Osteoblast (primary cell): Measurements from ENCODE around the gene ARIH2. TPM values are rescaled to one million over a fixed set of nuclear protein-coding genes. Genes with fewer than 3 reads are reported as not detected.

Experiments
- DNase-seq: peaks from one replicate; pipeline ENCODE4 v3.0.0; 2011; ENCODE audit warnings: low spot score, mixed read lengths; ENCODE audit not compliant: insufficient read length; ENCODE audit errors: missing footprints
- H2AFZ ChIP-seq: 2 replicates; pipeline ENCODE4 v1.6.0; 2011; ENCODE audit warnings: mild to moderate bottlenecking, low read length
- H3K27ac ChIP-seq: 2 replicates; pipeline ENCODE4 v1.5.1; 2011; ENCODE audit warnings: mild to moderate bottlenecking, low read depth, low read length, moderate library complexity
- H3K27me3 ChIP-seq: 2 replicates; pipeline ENCODE4 v1.6.0; 2012; ENCODE audit warnings: mild to moderate bottlenecking, control low read depth, inconsistent platforms, low read length, moderate library complexity; ENCODE audit not compliant: insufficient read depth
- H3K36me3 ChIP-seq: 2 replicates; pipeline ENCODE4 v1.5.1; 2011; ENCODE audit warnings: mild to moderate bottlenecking, low read length, control low read depth, moderate library complexity; ENCODE audit not compliant: insufficient read depth
- H3K4me1 ChIP-seq: 2 replicates; pipeline ENCODE4 v1.5.1; 2011; ENCODE audit warnings: mild to moderate bottlenecking, low read length, control low read depth, moderate library complexity; ENCODE audit not compliant: insufficient read depth
- H3K4me2 ChIP-seq: 2 replicates; pipeline ENCODE4 v1.6.0; 2011; ENCODE audit warnings: mild to moderate bottlenecking, low read length; ENCODE audit not compliant: insufficient read depth
- H3K4me3 ChIP-seq: fragments of 200-600 bp; sonication (generic); 3 replicates; pipeline ENCODE4 v1.5.1; 2012; ENCODE audit warnings: mild to moderate bottlenecking, low read length, inconsistent platforms; ENCODE audit not compliant: insufficient read depth
- H3K79me2 ChIP-seq: 2 replicates; pipeline ENCODE4 v1.6.0; 2012; ENCODE audit warnings: mild to moderate bottlenecking, low read length, control low read depth, inconsistent platforms; ENCODE audit not compliant: insufficient read depth
- H3K9me3 ChIP-seq: 2 replicates; pipeline ENCODE4 v1.5.1; 2011; ENCODE audit warnings: low read depth, low read length, control low read depth
- H4K20me1 ChIP-seq: 2 replicates; pipeline ENCODE4 v1.6.0; 2012; ENCODE audit warnings: mild to moderate bottlenecking, low read length, control low read depth; ENCODE audit not compliant: insufficient read depth
- CTCF ChIP-seq: IDR thresholded peaks from 2 replicates; pipeline ENCODE4 v1.5.1; 2011; ENCODE audit warnings: mild to moderate bottlenecking, low read depth, low read length, moderate library complexity; ENCODE audit errors: extremely low read depth
- total RNA-seq: library from RNA; depleted of rRNA; stranded (reverse); fragments of >200 nt; gene quantifications from 2 replicates; pipeline ENCODE4 v1.2.3, GENCODE V29; 2012

The ARIH2 gene
- total RNA-seq, 1 donor, result 69.1 TPM

GRCh38 chr3:49021813-49022687 lies 103.4 kb downstream of the ARIH2 start, which contains the start of gene NDUFAF3:
TSS of gene NDUFAF3 (plus strand) at chr3:49022121. CDS start at chr3:49022145, 24 bp downstream.
- Histone ChIP-seq H3K4me2 (peak within 1 kb of the TSS; percentile 98), H3K27me3 (no peaks in the 10 kb centered on the region), H3K9me3 (no peaks in the 10 kb centered on the region), H3K4me1 (peaks cover 35% of the 10 kb centered on the region), H3K79me2 (peaks cover 77% of the 10 kb centered on the region), H4K20me1 (peaks cover 15% of the 10 kb centered on the region), H3K27ac (peak within 1 kb of the TSS; percentile 96), H3K4me3 (peak within 1 kb of the TSS; percentile 96), H3K36me3 (peaks cover 40% of the 10 kb centered on the region), H2AFZ (peak within 1 kb of the TSS; percentile 83)
- TF ChIP-seq CTCF, result peak; percentile 86
- DNase-seq, result peak; percentile 99

DNA sequence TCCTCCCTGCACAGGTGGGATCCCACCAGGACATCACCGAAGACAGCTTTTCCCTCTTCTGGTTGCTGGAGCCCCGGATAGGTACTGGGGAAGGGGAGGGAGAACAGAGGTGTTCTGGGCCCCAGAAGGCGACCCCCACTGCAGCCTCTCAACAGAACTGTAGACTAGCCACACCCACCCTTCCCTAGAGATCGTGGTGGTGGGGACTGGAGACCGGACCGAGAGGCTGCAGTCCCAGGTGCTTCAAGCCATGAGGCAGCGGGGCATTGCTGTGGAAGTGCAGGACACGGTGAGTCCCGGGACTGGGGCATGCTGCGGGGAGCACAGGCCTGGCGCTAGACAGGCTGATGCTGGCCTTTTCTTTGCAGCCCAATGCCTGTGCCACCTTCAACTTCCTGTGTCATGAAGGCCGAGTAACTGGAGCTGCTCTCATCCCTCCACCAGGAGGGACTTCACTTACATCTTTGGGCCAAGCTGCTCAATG lies 104.1 kb downstream of the ARIH2 start:
- Histone ChIP-seq H3K36me3 (peaks cover 47% of the 10 kb centered on the region), H3K27me3 (no peaks in the 10 kb centered on the region), H2AFZ (no peak overlapping the region), H4K20me1 (peaks cover 15% of the 10 kb centered on the region), H3K4me3 (peak overlapping the region; percentile 96), H3K9me3 (no peaks in the 10 kb centered on the region), H3K27ac (peak overlapping the region; percentile 96), H3K4me1 (peaks cover 36% of the 10 kb centered on the region), H3K79me2 (peaks cover 78% of the 10 kb centered on the region), H3K4me2 (peak overlapping the region; percentile 98)
- DNase-seq, result peak; percentile 82
- no peak for TF ChIP-seq CTCF

DNA sequence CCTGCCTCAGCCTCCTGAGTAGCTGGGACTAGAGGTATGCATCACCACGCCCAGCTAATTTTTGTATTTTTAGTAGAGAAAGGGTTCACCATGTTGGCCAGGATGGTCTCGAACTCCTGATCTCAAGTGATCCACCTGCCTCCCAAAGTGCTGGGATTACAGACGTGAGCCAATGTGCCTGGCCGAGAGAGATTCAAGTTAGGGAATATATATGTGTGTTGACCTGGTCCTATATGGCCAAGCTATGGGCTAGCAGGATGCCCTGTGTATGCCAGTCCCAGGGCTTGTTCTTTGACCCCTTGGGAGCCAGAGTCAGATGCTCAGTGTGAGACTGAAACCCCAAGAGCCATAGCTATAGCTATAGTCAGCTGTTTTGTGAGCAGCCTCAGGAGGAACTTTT lies 105.1 kb downstream of the ARIH2 start:
- no peak overlapping the region for H3K4me2 ChIP-seq
- no peaks in the 10 kb centered on the region for H3K27me3 ChIP-seq
- no peak overlapping the region for H2AFZ ChIP-seq
- H3K36me3 ChIP-seq, result peaks cover 50% of the 10 kb centered on the region
- no peak for DNase-seq
- no peak overlapping the region for H3K27ac ChIP-seq
- peaks cover 21% of the 10 kb centered on the region for H4K20me1 ChIP-seq
- peaks cover 83% of the 10 kb centered on the region for H3K79me2 ChIP-seq
- peaks cover 43% of the 10 kb centered on the region for H3K4me1 ChIP-seq
- no peaks in the 10 kb centered on the region for H3K9me3 ChIP-seq
- no peak for TF ChIP-seq CTCF
- H3K4me3 ChIP-seq, result no peak overlapping the region

- H3K27ac ChIP-seq, result no peak overlapping the region
- peaks cover 50% of the 10 kb centered on the region for H3K36me3 ChIP-seq
- no peaks in the 10 kb centered on the region for H3K27me3 ChIP-seq
- no peak for DNase-seq
- no peak for TF ChIP-seq CTCF
- H2AFZ ChIP-seq, result no peak overlapping the region
- H4K20me1 ChIP-seq, result peaks cover 22% of the 10 kb centered on the region
- peaks cover 45% of the 10 kb centered on the region for H3K4me1 ChIP-seq
- peaks cover 86% of the 10 kb centered on the region for H3K79me2 ChIP-seq
- no peak overlapping the region for H3K4me3 ChIP-seq
- H3K4me2 ChIP-seq, result no peak overlapping the region
- H3K9me3 ChIP-seq, result no peaks in the 10 kb centered on the region
These were observed 105.8 kb downstream of the ARIH2 start for GRCh38 chr3:49024449-49024848.
